Measurements from ENCODE around the gene NEK7. TPM values are rescaled to one million over a fixed set of nuclear protein-coding genes. Genes with fewer than 3 reads are reported as not detected.

Gene NEK7
- total RNA-seq, 1 donor from 2014 or later = 34.7 TPM

- Mint-ChIP-seq H3K9me3 (no peaks in the 10 kb centered on the region), H3K36me3 (no peaks in the 10 kb centered on the region), H3K27me3 (ENCODE audit: insufficient read depth, low read depth) (no peaks in the 10 kb centered on the region), H3K4me3 (no peak overlapping the region), H3K4me1 (no peaks in the 10 kb centered on the region), H3K27ac (no peak overlapping the region)
- DNase-seq (ENCODE audit: low spot score) = no peak
- Histone ChIP-seq H3K27ac (no peak overlapping the region), H3K79me2 (ENCODE audit: low read depth) (no peaks in the 10 kb centered on the region), H4K20me1 (ENCODE audit: low read depth) (no peaks in the 10 kb centered on the region), H3K36me3 (no peaks in the 10 kb centered on the region), H3K27me3 (no peaks in the 10 kb centered on the region), H3K4me1 (no peaks in the 10 kb centered on the region), H3K4me2 (no peak overlapping the region), H3K9me3 (ENCODE audit: low read depth) (no peaks in the 10 kb centered on the region), H3F3A (ENCODE audit: low read depth) (no peaks in the 10 kb centered on the region), H3K4me3 (no peak overlapping the region), H2AFZ (replicated peaks) (peak overlapping the region; percentile 47), H3K9ac (no peak overlapping the region)
- TF ChIP-seq EZH2 (IDR thresholded peaks at IDR 0.05) (no peak), CTCF (IDR thresholded peaks at IDR 0.05) (no peak), EZH2phosphoT487 (IDR thresholded peaks at IDR 0.05) (no peak)
These were observed 39.5 kb upstream of the NEK7 start for GRCh38 chr1:198117267-198117666.

- TF ChIP-seq EZH2 (IDR thresholded peaks at IDR 0.05) = no peak
- no peak for TF ChIP-seq CTCF (IDR thresholded peaks at IDR 0.05)
- no peak for TF ChIP-seq EZH2phosphoT487 (IDR thresholded peaks at IDR 0.05)
- Histone ChIP-seq H3K79me2 (ENCODE audit: low read depth) (no peaks in the 10 kb centered on the region), H3K4me3 (no peak overlapping the region), H3K27ac (no peak overlapping the region), H4K20me1 (ENCODE audit: low read depth) (no peaks in the 10 kb centered on the region), H3K9me3 (ENCODE audit: low read depth) (no peaks in the 10 kb centered on the region), H3K9ac (no peak overlapping the region), H3K4me1 (no peaks in the 10 kb centered on the region), H2AFZ (replicated peaks) (peak overlapping the region; percentile 32), H3F3A (ENCODE audit: low read depth) (no peaks in the 10 kb centered on the region), H3K36me3 (no peaks in the 10 kb centered on the region), H3K27me3 (no peaks in the 10 kb centered on the region), H3K4me2 (no peak overlapping the region)
- H3K36me3 Mint-ChIP-seq = no peaks in the 10 kb centered on the region
- no peak for DNase-seq (ENCODE audit: low spot score)
- no peak overlapping the region for H3K4me3 Mint-ChIP-seq
- H3K27ac Mint-ChIP-seq = no peak overlapping the region
- H3K9me3 Mint-ChIP-seq = no peaks in the 10 kb centered on the region
- H3K4me1 Mint-ChIP-seq = no peaks in the 10 kb centered on the region
- no peaks in the 10 kb centered on the region for H3K27me3 Mint-ChIP-seq (ENCODE audit: insufficient read depth, low read depth)
These were observed 38.7 kb upstream of the NEK7 start for GRCh38 chr1:198118134-198118533.

- H3K27ac ChIP-seq = no peak overlapping the region
- H3K9ac ChIP-seq = no peak overlapping the region
- H3K4me3 Mint-ChIP-seq = no peak overlapping the region
These were observed 36.9 kb upstream of the NEK7 start for GRCh38 chr1:198119906-198120305.

More at GRCh38 chr1:198119906-198120305, 36.9 kb upstream of the NEK7 start:
- no peaks in the 10 kb centered on the region for H3K9me3 Mint-ChIP-seq
- DNase-seq (ENCODE audit: low spot score) = no peak
- H3K9me3 ChIP-seq (ENCODE audit: low read depth) = no peaks in the 10 kb centered on the region
- TF ChIP-seq EZH2phosphoT487 (IDR thresholded peaks at IDR 0.05) (no peak), CTCF (IDR thresholded peaks at IDR 0.05) (no peak), EZH2 (IDR thresholded peaks at IDR 0.05) (no peak)
- H2AFZ ChIP-seq (replicated peaks) = no peak overlapping the region
- H3K27me3 Mint-ChIP-seq (ENCODE audit: insufficient read depth, low read depth) = no peaks in the 10 kb centered on the region
- no peaks in the 10 kb centered on the region for H3K4me1 Mint-ChIP-seq
- H3K4me1 ChIP-seq = no peaks in the 10 kb centered on the region
- no peaks in the 10 kb centered on the region for H4K20me1 ChIP-seq (ENCODE audit: low read depth)
- H3K4me3 ChIP-seq = no peak overlapping the region
- H3F3A ChIP-seq (ENCODE audit: low read depth) = no peaks in the 10 kb centered on the region
- no peaks in the 10 kb centered on the region for H3K36me3 ChIP-seq
- no peak overlapping the region for H3K4me2 ChIP-seq
- no peaks in the 10 kb centered on the region for H3K36me3 Mint-ChIP-seq
- no peaks in the 10 kb centered on the region for H3K27me3 ChIP-seq
- H3K79me2 ChIP-seq (ENCODE audit: low read depth) = no peaks in the 10 kb centered on the region
- no peak overlapping the region for H3K27ac Mint-ChIP-seq
